ENCODE results near the gene NEMP1.
A peak's percentile ranks its signal among the peaks of the same experiment; 100 is the strongest.
"Not testable (repeated sequence)": the region's sequence is repeated elsewhere in the genome, so short reads cannot be mapped to it uniquely, and the experiment has no call there.

NEMP1 gene

GRCh38 chr12:57078519-57079404, at the start of gene NEMP1:
TSS of gene NEMP1 (minus strand) at chr12:57078791. CDS start at chr12:57078745, 46 bp downstream.
- peak; percentile 100 for DNase-seq

GRCh38 chr12:57127726-57128518, 49.3 kb upstream of the NEMP1 start, which contains the start of gene LRP1:
TSS of gene LRP1 (plus strand) at chr12:57128483. CDS start at chr12:57128965, 482 bp downstream.
- peak; percentile 74 for DNase-seq

GRCh38 chr12:57127101-57127725, 48.6 kb upstream of the NEMP1 start:
- peak; percentile 76 for DNase-seq

GRCh38 chr12:57126561-57126960, 48.0 kb upstream of the NEMP1 start:
- DNase-seq, result peak; percentile 41

GRCh38 chr12:57126061-57126460, 47.5 kb upstream of the NEMP1 start:
- DNase-seq, result no peak

- DNase-seq, result peak; percentile 90
Observed at GRCh38 chr12:57124261-57124877, 45.8 kb upstream of the NEMP1 start.

GRCh38 chr12:57123813-57124212, 45.2 kb upstream of the NEMP1 start:
- no peak for DNase-seq

GRCh38 chr12:57120718-57121117, 42.1 kb upstream of the NEMP1 start:
- not testable (repeated sequence) for DNase-seq

- no peak for DNase-seq
Observed at GRCh38 chr12:57119294-57120085, 40.9 kb upstream of the NEMP1 start.

GRCh38 chr12:57118711-57119271, 40.2 kb upstream of the NEMP1 start:
- DNase-seq, result no peak

- no peak for DNase-seq
Observed at GRCh38 chr12:57116580-57117281, 38.1 kb upstream of the NEMP1 start.

- DNase-seq, result peak; percentile 92
Observed at GRCh38 chr12:57112492-57113294, 34.1 kb upstream of the NEMP1 start.

GRCh38 chr12:57111031-57111734, 32.6 kb upstream of the NEMP1 start, which contains the start of gene STAT6:
TSS of gene STAT6 (minus strand) at chr12:57111362. CDS start at chr12:57108278, 3,084 bp downstream.
- DNase-seq, result peak; percentile 95

GRCh38 chr12:57110104-57111030, 31.8 kb upstream of the NEMP1 start:
- peak; percentile 92 for DNase-seq

- no peak for DNase-seq
Observed at GRCh38 chr12:57109207-57110103, 30.9 kb upstream of the NEMP1 start.

GRCh38 chr12:57107456-57108155, 29.0 kb upstream of the NEMP1 start:
- no peak for DNase-seq

Measured in hematopoietic multipotent progenitor cell treated with erythropoietin and hydrocortisone succinate and interleukin-3 and kit ligand, for 6 days (in vitro differentiated cells).